ENCODE results near the gene ZCCHC4. TPM values are rescaled to one million over a fixed set of nuclear protein-coding genes. Genes with fewer than 3 reads are reported as not detected.

ZCCHC4 gene
- total RNA-seq, 4 donors from 2014 or later = 6.9 to 14.2 (median 12.4) TPM

DNA sequence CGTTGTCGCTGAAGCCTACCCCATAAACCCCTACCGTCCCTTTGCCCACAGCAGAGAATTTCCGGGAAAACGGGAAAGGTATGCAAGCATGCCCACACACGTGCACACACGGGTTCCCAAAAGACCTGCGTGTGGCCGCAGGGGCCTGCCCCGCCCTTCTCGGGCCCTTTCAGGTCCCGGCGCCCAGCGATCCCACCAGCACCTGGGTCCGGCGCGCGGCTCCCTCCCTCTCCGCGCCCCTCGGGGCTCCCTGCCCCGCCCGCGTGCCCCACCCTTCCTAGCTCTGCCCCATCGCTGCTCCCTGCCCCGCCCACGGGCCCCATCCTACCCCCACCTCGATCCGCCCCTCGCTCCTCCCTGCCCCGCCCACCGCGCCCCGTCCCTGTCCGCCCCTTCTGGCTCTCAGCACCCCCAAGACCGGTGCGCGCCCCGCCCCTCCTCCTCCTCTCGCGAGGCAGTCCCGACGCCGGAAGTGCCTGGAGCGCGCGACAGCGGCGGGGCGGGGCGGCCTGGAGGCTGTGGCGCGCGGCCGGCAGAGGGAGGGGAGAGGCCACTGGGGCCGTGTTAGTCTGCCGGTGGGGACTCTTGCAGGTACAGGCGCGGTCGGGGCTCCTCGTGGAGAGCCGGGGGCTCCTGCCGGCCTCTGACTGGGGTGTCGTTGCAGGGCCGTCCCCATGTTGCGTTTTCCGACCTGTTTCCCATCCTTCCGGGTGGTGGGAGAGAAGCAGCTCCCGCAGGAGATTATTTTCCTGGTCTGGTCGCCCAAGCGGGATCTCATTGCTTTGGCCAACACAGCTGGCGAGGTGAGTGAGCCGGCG, 64.4 kb downstream of the ZCCHC4 start, which contains the start of gene ANAPC4:
Gene ANAPC4 (plus strand): TSS at position 510 of the 818 bp plus-strand sequence. CDS start 165 bp downstream, at position 675.
- no peaks in the 10 kb centered on the region for H3K9me3 ChIP-seq
- H3K27ac ChIP-seq = peak within 1 kb of the TSS; percentile 77 to 83 (median 80)
- peak; percentile 38 to 56 for TF ChIP-seq POLR2A (IDR thresholded peaks at IDR 0.05)
- TF ChIP-seq, protein P1, sequence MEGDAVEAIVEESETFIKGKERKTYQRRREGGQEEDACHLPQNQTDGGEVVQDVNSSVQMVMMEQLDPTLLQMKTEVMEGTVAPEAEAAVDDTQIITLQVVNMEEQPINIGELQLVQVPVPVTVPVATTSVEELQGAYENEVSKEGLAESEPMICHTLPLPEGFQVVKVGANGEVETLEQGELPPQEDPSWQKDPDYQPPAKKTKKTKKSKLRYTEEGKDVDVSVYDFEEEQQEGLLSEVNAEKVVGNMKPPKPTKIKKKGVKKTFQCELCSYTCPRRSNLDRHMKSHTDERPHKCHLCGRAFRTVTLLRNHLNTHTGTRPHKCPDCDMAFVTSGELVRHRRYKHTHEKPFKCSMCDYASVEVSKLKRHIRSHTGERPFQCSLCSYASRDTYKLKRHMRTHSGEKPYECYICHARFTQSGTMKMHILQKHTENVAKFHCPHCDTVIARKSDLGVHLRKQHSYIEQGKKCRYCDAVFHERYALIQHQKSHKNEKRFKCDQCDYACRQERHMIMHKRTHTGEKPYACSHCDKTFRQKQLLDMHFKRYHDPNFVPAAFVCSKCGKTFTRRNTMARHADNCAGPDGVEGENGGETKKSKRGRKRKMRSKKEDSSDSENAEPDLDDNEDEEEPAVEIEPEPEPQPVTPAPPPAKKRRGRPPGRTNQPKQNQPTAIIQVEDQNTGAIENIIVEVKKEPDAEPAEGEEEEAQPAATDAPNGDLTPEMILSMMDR (IDR thresholded peaks at IDR 0.05 in 4 of 5, conservative IDR thresholded peaks at IDR 0.05 in 1 of 5) = peak in 2 of 5 experiments; percentile 32 to 37
- ATAC-seq (peak; percentile 81 to 84), DNase-seq (peak; percentile 87 to 91)
- H3K27me3 ChIP-seq = no peaks in the 10 kb centered on the region
- intact Hi-C loops (cut with DNase I; ENCODE audit: low total_unique reads) = loop anchor here (1.0 to 5.0 kb wide), 5 partner anchors 65 to 940 kb away; partner anchors contain the start of genes PI4K2B, SEPSECS, SMIM20 and ZCCHC4
- peak within 1 kb of the TSS; percentile 85 to 99 (median 92) for H3K4me3 ChIP-seq
- peaks cover 0 to 13% of the 10 kb centered on the region in 2 donors for H3K36me3 ChIP-seq
- in situ Hi-C loops (cut with MboI; ENCODE audit: low sequenced_read_pairs in 4 of 4) = no loop called here
- peaks cover 3 to 8% of the 10 kb centered on the region in 2 donors for H3K4me1 ChIP-seq

DNA sequence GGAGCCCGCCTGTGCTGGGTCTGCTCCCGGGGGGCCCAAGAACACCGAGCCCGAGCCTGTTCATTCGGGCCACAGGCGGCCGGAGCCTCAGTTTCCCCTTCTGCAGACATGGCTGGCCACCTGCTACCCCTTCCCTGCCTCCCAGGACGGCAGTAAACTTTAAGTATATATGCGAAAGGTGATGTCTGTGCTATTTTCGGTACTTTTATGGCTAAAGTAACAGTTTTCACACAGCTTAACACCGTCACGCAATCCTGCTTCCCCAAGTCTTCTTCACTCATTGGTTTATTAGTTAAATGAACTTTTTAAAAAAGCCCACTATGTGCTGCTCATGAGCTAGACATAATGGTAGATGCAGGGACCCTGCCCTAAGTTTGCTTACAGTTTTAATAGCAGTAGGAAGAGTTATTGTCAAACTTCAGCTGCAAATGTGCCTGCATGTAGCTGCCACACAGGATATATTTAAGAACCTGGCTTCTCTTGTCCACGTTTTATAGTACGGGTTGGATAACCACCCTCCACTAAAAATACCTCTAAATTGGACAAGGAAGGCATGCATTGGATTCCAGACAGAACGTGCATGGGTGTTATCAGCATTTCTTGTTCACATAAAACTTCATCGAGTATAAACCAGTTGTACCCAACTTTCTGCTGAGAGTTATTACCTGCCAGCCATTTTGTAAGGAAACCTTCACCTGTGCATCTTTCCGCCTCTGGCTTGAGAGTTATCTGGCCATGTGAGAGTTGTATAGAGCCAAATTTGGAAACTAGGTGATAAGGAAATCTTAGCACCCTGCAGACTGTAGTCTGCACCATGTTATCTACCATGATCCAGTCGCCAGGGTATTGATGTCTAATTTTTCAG, 65.2 kb downstream of the ZCCHC4 start:
- ATAC-seq (no peak), DNase-seq (no peak)
- Histone ChIP-seq H3K9me3 (no peaks in the 10 kb centered on the region), H3K27ac (peak overlapping the region; percentile 77 to 83 (median 80)), H3K4me1 (peaks cover 3 to 8% of the 10 kb centered on the region in 2 donors), H3K27me3 (no peaks in the 10 kb centered on the region), H3K36me3 (peaks cover 0 to 13% of the 10 kb centered on the region in 2 donors), H3K4me3 (peak overlapping the region; percentile 85 to 99 (median 92))
- TF ChIP-seq, protein P1 (IDR thresholded peaks at IDR 0.05 in 4 of 5, conservative IDR thresholded peaks at IDR 0.05 in 1 of 5) = no peak
- no peak for TF ChIP-seq POLR2A (IDR thresholded peaks at IDR 0.05)
- in situ Hi-C loops (cut with MboI; ENCODE audit: low sequenced_read_pairs in 4 of 4) = no loop called here
- intact Hi-C loops (cut with DNase I; ENCODE audit: low total_unique reads) = loop anchor here (1.0 to 5.0 kb wide), 5 partner anchors 66 to 939 kb away; partner anchors contain the start of genes PI4K2B, SEPSECS, SMIM20 and ZCCHC4

DNA sequence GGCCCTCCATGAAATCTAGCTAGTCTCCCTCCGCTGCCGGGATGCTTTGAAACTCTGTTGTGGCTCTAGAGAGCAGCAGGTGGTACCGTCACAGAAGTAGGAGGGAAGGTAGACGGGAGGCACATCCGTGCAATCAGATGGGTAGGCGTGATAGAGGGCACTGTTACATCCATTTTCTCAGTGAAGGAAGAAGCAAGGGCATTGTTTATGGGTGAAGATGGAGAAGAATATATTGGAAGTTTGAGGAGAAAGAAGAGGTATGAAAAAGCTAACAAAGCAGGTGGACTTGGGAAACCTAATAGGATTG, 65.8 kb downstream of the ZCCHC4 start:
- Histone ChIP-seq H3K27me3 (no peaks in the 10 kb centered on the region), H3K9me3 (no peaks in the 10 kb centered on the region), H3K36me3 (peaks cover 0 to 18% of the 10 kb centered on the region in 2 donors), H3K27ac (peak overlapping the region in 1 of 4 donors; percentile 81), H3K4me1 (peaks cover 3 to 8% of the 10 kb centered on the region in 2 donors), H3K4me3 (peak overlapping the region in 3 of 4 donors; percentile 85 to 94 (median 90))
- ATAC-seq (no peak), DNase-seq (no peak)
- in situ Hi-C loops (cut with MboI; ENCODE audit: low sequenced_read_pairs in 4 of 4) = no loop called here
- intact Hi-C loops (cut with DNase I; ENCODE audit: low total_unique reads) = loop anchor here (5.0 kb wide), 4 partner anchors 146 to 939 kb away; partner anchors contain the start of genes PI4K2B, SEPSECS and SMIM20
- no peak for TF ChIP-seq POLR2A (IDR thresholded peaks at IDR 0.05)
- TF ChIP-seq, protein P1 (IDR thresholded peaks at IDR 0.05 in 4 of 5, conservative IDR thresholded peaks at IDR 0.05 in 1 of 5) = no peak

DNA sequence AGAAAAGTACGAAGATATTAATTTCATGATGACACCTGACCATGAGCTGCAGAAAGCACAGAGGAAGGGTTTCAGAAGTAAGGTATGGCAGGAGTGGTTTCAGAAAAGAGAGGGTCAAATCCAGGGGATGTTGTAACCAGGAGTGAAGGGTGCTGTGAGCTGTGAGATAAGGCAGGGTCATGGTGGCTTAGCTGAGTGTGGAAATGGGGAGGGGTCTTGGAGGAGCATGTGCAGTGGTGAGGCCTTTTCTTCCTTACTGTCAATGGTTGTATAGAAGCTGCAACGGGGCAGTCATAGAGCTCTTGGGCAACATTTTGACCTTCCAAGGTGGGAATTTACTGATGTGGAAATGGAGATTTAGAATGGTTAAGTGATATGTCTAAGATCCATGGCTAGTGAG, 67.0 kb downstream of the ZCCHC4 start:
- Histone ChIP-seq H3K4me1 (peaks cover 3 to 8% of the 10 kb centered on the region in 2 donors), H3K27me3 (no peaks in the 10 kb centered on the region), H3K9me3 (no peaks in the 10 kb centered on the region), H3K27ac (peak overlapping the region in 2 of 4 donors; percentile 8 to 34), H3K36me3 (peaks cover 0 to 29% of the 10 kb centered on the region in 2 donors), H3K4me3 (no peak overlapping the region)
- in situ Hi-C loops (cut with MboI; ENCODE audit: low sequenced_read_pairs in 4 of 4) (no loop called here), intact Hi-C loops (cut with DNase I; ENCODE audit: low total_unique reads) (loop anchor here (5.0 kb wide), 4 partner anchors 147 to 938 kb away; partner anchors contain the start of genes PI4K2B, SEPSECS and SMIM20)
- TF ChIP-seq, protein P1 (IDR thresholded peaks at IDR 0.05 in 4 of 5, conservative IDR thresholded peaks at IDR 0.05 in 1 of 5) = no peak
- no peak for TF ChIP-seq POLR2A (IDR thresholded peaks at IDR 0.05)
- ATAC-seq (no peak), DNase-seq (no peak)

Data from gastrocnemius medialis (tissue), 4 donors.